IgD-negative memory B cell (primary cell): ENCODE data around the gene APOA4. TPM values are rescaled to one million over a fixed set of nuclear protein-coding genes. Genes with fewer than 3 reads are reported as not detected.
A peak's percentile ranks its signal among the peaks of the same experiment; 100 is the strongest.

Experiments
- H3K27ac Mint-ChIP-seq, 3 donors: one replicate each; pipeline ENCODE4 v1.8.0; 2020 to 2022; ENCODE audit warnings: mild to moderate bottlenecking in 3 of 3, mixed read lengths in 3 of 3, moderate library complexity in 1 of 3
- H3K27me3 Mint-ChIP-seq: one replicate; pipeline ENCODE4 v1.8.0; 2021; ENCODE audit warnings: mixed read lengths
- H3K36me3 Mint-ChIP-seq: one replicate; pipeline ENCODE4 v1.8.0; 2020; ENCODE audit warnings: mild to moderate bottlenecking, mixed read lengths
- H3K4me1 Mint-ChIP-seq, 3 donors: one replicate each; pipeline ENCODE4 v1.8.0; 2020 to 2022; ENCODE audit warnings: mixed read lengths in 3 of 3, mild to moderate bottlenecking in 1 of 3
- H3K4me3 Mint-ChIP-seq, 4 donors: one replicate each; pipeline ENCODE4 v1.8.0; 2020 to 2022; ENCODE audit warnings: mild to moderate bottlenecking in 4 of 4, mixed read lengths in 4 of 4, moderate library complexity in 3 of 4
- H3K9me3 Mint-ChIP-seq, 3 donors: one replicate each; pipeline ENCODE4 v1.8.0; 2020 to 2021; ENCODE audit warnings: mixed read lengths in 3 of 3, mild to moderate bottlenecking in 1 of 3
- polyA plus RNA-seq: library from polyadenylated mRNA; unstranded; fragments of 300-500 nt; fragmentation: Illumina TruSeq; gene quantifications from one replicate; pipeline ENCODE4 v1.2.3, GENCODE V29; 2021

The APOA4 gene
- polyA plus RNA-seq, 1 donor from 2014 or later, result not detected

GRCh38 chr11:116791002-116791812 is 31.9 kb downstream of the APOA4 start:
- H3K4me1 Mint-ChIP-seq, result peaks cover 9 to 17% (median 16%) of the 10 kb centered on the region in 3 donors
- H3K27ac Mint-ChIP-seq, result no peak overlapping the region
- peaks cover 3% of the 10 kb centered on the region for H3K27me3 Mint-ChIP-seq
- H3K36me3 Mint-ChIP-seq, result peaks cover 4% of the 10 kb centered on the region
- peak overlapping the region in 3 of 4 donors; percentile 13 to 74 (median 52) for H3K4me3 Mint-ChIP-seq
- no peaks in the 10 kb centered on the region for H3K9me3 Mint-ChIP-seq

- Mint-ChIP-seq H3K36me3 (peaks cover 4% of the 10 kb centered on the region), H3K27ac (no peak overlapping the region), H3K4me3 (peak overlapping the region in 2 of 4 donors; percentile 5 to 74), H3K27me3 (peaks cover 3% of the 10 kb centered on the region), H3K4me1 (peaks cover 16 to 19% (median 19%) of the 10 kb centered on the region in 3 donors), H3K9me3 (no peaks in the 10 kb centered on the region)
Observed at GRCh38 chr11:116790167-116791001, 32.7 kb downstream of the APOA4 start.

GRCh38 chr11:116788975-116789374 is 34.1 kb downstream of the APOA4 start:
- Mint-ChIP-seq H3K4me1 (peaks cover 20 to 24% (median 23%) of the 10 kb centered on the region in 3 donors), H3K9me3 (no peaks in the 10 kb centered on the region), H3K36me3 (peaks cover 4% of the 10 kb centered on the region), H3K4me3 (peak overlapping the region; percentile 68 to 99 (median 92)), H3K27ac (peak overlapping the region in 1 of 3 donors; percentile 19), H3K27me3 (peaks cover 3% of the 10 kb centered on the region)

GRCh38 chr11:116788534-116788933 is 34.6 kb downstream of the APOA4 start:
- Mint-ChIP-seq H3K27ac (peak overlapping the region in 2 of 3 donors; percentile 19 to 97), H3K9me3 (no peaks in the 10 kb centered on the region), H3K36me3 (peaks cover 4% of the 10 kb centered on the region), H3K27me3 (peaks cover 3% of the 10 kb centered on the region), H3K4me1 (peaks cover 20 to 24% (median 23%) of the 10 kb centered on the region in 3 donors), H3K4me3 (peak overlapping the region; percentile 89 to 99 (median 98))

GRCh38 chr11:116787786-116788486 is 35.2 kb downstream of the APOA4 start, which contains the start of gene ZPR1:
Gene ZPR1, minus strand, starts transcription at chr11:116788023. Its CDS starts 33 bp downstream, at chr11:116787990.
- peaks cover 3% of the 10 kb centered on the region for H3K27me3 Mint-ChIP-seq
- H3K4me3 Mint-ChIP-seq, result peak within 1 kb of the TSS; percentile 89 to 99 (median 98)
- H3K4me1 Mint-ChIP-seq, result peaks cover 20 to 24% (median 23%) of the 10 kb centered on the region in 3 donors
- H3K9me3 Mint-ChIP-seq, result no peaks in the 10 kb centered on the region
- H3K36me3 Mint-ChIP-seq, result peaks cover 4% of the 10 kb centered on the region
- H3K27ac Mint-ChIP-seq, result peak within 1 kb of the TSS; percentile 87 to 97 (median 95)

DNA sequence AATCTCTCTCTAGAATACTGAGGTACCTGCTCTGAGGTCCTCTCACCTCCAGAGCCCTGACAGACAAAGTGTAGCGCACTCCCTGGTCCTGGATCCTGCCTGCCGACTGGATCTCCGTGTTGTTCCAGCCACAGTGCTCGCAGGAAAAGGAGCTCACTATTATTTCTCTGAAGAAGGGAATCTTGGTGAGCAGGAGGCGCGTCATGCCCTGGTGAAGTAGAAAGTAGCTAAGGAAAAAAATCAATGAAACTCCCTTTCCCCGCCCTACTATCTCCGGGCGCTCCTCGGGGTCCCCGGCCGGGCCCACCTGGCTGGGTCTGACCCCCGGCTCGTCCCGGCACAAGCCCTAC is 35.7 kb downstream of the APOA4 start:
- Mint-ChIP-seq H3K4me1 (peaks cover 20 to 25% (median 24%) of the 10 kb centered on the region in 3 donors), H3K36me3 (peaks cover 4% of the 10 kb centered on the region)

GRCh38 chr11:116786966-116787365 is 36.1 kb downstream of the APOA4 start:
- H3K9me3 Mint-ChIP-seq, result no peaks in the 10 kb centered on the region
- H3K36me3 Mint-ChIP-seq, result peaks cover 4% of the 10 kb centered on the region
- H3K27me3 Mint-ChIP-seq, result peaks cover 3% of the 10 kb centered on the region
- H3K4me3 Mint-ChIP-seq, result peak overlapping the region; percentile 89 to 99 (median 98)
- H3K27ac Mint-ChIP-seq, result peak overlapping the region; percentile 16 to 97 (median 54)
- peaks cover 20 to 29% (median 24%) of the 10 kb centered on the region in 3 donors for H3K4me1 Mint-ChIP-seq

More for the DNA sequence above, 35.7 kb downstream of the APOA4 start:
- Mint-ChIP-seq H3K4me3 (peak overlapping the region; percentile 89 to 99 (median 98)), H3K9me3 (no peaks in the 10 kb centered on the region), H3K27me3 (peaks cover 3% of the 10 kb centered on the region), H3K27ac (peak overlapping the region; percentile 53 to 97 (median 54))

DNA sequence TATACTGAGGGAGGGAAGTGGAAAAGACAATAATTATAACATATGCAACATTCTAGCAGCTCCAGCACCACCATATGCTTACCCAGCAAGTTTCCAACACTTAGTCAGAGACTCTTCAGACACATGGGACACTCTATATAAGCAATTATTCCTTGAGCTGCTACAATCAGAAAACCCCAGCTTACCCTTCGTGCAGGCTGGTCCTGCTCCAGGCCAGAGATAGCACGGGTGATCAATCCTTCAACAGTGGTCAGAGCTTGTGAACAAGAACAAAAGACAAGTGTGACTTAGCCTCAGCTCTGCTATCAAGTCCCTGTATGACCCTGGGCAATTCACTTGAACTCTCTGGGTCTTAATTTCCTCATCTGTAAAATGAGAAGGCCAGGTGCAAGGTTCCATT is 36.8 kb downstream of the APOA4 start:
- H3K27me3 Mint-ChIP-seq, result peaks cover 3% of the 10 kb centered on the region
- peaks cover 6% of the 10 kb centered on the region for H3K36me3 Mint-ChIP-seq
- H3K4me1 Mint-ChIP-seq, result peaks cover 22 to 30% (median 26%) of the 10 kb centered on the region in 3 donors
- no peaks in the 10 kb centered on the region for H3K9me3 Mint-ChIP-seq
- peak overlapping the region; percentile 89 to 99 (median 98) for H3K4me3 Mint-ChIP-seq
- H3K27ac Mint-ChIP-seq, result peak overlapping the region in 2 of 3 donors; percentile 16 to 59

- peak overlapping the region in 2 of 3 donors; percentile 31 to 64 for H3K27ac Mint-ChIP-seq
Observed at GRCh38 chr11:116782728-116783127, 40.4 kb downstream of the APOA4 start.

DNA sequence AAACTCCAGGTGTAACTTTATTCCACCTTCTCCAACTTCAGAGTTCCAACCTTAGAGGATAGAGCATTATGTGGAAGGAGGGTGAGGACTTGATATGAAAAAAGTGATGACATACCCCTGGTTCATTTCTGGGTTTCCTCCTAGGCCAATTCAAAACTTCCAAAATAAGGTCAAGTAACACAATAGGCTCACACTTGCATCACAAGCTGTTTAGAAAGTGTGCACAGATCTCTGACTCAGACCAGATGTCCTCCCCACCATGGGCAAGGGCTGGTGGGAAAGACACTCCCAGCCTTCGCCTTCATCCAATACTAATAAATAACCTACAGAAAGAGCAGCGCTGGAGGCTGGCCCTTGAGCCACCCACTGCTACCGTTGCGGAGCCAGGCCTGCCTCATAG is 44.5 kb downstream of the APOA4 start:
- H3K4me3 Mint-ChIP-seq, result no peak overlapping the region
- peaks cover 11% of the 10 kb centered on the region for H3K36me3 Mint-ChIP-seq
- peak overlapping the region in 1 of 3 donors; percentile 56 for H3K27ac Mint-ChIP-seq
- H3K27me3 Mint-ChIP-seq, result no peaks in the 10 kb centered on the region
- H3K4me1 Mint-ChIP-seq, result peaks cover 12 to 23% (median 13%) of the 10 kb centered on the region in 3 donors
- H3K9me3 Mint-ChIP-seq, result no peaks in the 10 kb centered on the region

More at GRCh38 chr11:116782728-116783127, 40.4 kb downstream of the APOA4 start:
- H3K4me3 Mint-ChIP-seq, result peak overlapping the region in 1 of 4 donors; percentile 50
- H3K4me1 Mint-ChIP-seq, result peaks cover 20 to 25% (median 23%) of the 10 kb centered on the region in 3 donors
- no peaks in the 10 kb centered on the region for H3K9me3 Mint-ChIP-seq
- H3K27me3 Mint-ChIP-seq, result no peaks in the 10 kb centered on the region
- H3K36me3 Mint-ChIP-seq, result peaks cover 12% of the 10 kb centered on the region

DNA sequence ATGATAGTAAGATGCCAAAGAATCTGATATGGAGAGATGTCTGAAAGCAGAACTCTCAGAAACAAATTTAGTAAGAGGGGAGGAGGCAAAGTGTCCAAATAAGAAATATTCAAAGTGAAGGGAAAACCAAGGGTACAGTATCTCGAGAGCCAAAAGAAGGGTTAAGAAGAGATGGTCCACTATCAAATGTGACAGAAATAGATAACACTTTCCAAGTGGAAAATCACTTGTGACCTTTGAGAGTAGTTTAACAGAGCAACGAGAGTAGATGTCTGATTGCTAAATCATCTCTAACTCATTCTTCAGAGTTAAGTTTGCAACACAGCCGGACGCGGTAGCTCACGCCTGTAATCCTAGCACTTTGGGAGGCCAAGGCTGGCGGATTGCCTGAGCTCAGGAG is 46.0 kb downstream of the APOA4 start:
- H3K27me3 Mint-ChIP-seq, result no peaks in the 10 kb centered on the region
- H3K4me3 Mint-ChIP-seq, result peak overlapping the region in 1 of 4 donors; percentile 19
- H3K4me1 Mint-ChIP-seq, result peaks cover 14 to 26% (median 14%) of the 10 kb centered on the region in 3 donors
- H3K27ac Mint-ChIP-seq, result no peak overlapping the region
- no peaks in the 10 kb centered on the region for H3K9me3 Mint-ChIP-seq
- peaks cover 11% of the 10 kb centered on the region for H3K36me3 Mint-ChIP-seq

GRCh38 chr11:116776522-116776984 is 46.6 kb downstream of the APOA4 start:
- peak overlapping the region in 1 of 3 donors; percentile 77 for H3K27ac Mint-ChIP-seq

DNA sequence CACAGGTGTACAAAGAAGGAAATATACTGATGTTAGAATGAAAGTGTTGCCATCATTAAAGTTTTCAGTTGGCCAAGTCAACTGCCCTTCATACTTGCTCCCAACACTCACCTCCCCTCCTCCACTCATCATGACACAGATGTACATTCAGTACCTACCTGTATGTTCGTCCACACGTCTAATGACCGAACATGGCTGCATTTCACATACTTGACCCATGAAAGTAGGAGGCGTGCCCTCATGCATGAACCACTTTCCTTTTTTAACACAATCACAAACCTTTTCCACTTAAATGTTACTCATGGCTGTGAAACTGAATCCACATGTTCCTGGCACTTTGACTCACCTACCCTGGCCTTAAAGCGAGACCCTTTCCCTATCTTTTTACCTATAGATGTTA is 47.1 kb downstream of the APOA4 start:
- Mint-ChIP-seq H3K27ac (peak overlapping the region in 2 of 3 donors; percentile 47 to 77), H3K27me3 (no peaks in the 10 kb centered on the region), H3K4me1 (peaks cover 18 to 25% (median 21%) of the 10 kb centered on the region in 3 donors), H3K9me3 (no peaks in the 10 kb centered on the region), H3K4me3 (peak overlapping the region in 2 of 4 donors; percentile 45 to 66), H3K36me3 (peaks cover 6% of the 10 kb centered on the region)

More at GRCh38 chr11:116776522-116776984, 46.6 kb downstream of the APOA4 start:
- peak overlapping the region in 1 of 4 donors; percentile 66 for H3K4me3 Mint-ChIP-seq
- peaks cover 18 to 30% (median 18%) of the 10 kb centered on the region in 3 donors for H3K4me1 Mint-ChIP-seq
- no peaks in the 10 kb centered on the region for H3K9me3 Mint-ChIP-seq
- no peaks in the 10 kb centered on the region for H3K27me3 Mint-ChIP-seq
- peaks cover 11% of the 10 kb centered on the region for H3K36me3 Mint-ChIP-seq

DNA sequence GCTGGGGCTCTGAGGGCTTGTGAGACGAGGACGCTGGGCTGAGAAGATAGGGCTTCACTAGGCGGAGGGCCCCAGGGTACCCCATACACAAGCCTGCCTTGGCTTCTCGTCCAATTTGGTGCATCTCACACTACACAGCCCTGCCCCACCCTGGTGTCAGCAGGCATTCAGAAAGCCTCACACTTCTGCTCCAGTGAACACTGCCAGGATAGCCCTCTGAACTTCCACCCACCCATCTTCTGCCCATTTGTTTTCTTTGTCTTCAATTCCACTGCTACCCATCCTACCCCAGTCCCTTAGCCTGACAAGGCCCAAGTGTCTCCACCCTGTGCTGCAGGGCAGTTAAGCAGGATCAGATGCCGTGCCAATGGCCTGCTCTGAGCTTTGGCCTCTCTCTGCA is 48.4 kb downstream of the APOA4 start:
- peak overlapping the region in 1 of 4 donors; percentile 23 for H3K4me3 Mint-ChIP-seq

More for the DNA sequence above, 48.4 kb downstream of the APOA4 start:
- Mint-ChIP-seq H3K27me3 (no peaks in the 10 kb centered on the region), H3K4me1 (peaks cover 20 to 27% (median 25%) of the 10 kb centered on the region in 3 donors), H3K9me3 (no peaks in the 10 kb centered on the region), H3K27ac (peak overlapping the region in 2 of 3 donors; percentile 97 to 100), H3K36me3 (peaks cover 6% of the 10 kb centered on the region)
